Loucy (cell line): ENCODE results near the gene AMN.

Experiments used
- H2AFZ ChIP-seq: fragments of 200-600 bp; sonication (generic); 2 replicates; pipeline ENCODE4 v1.6.0; 2016; ENCODE audit warnings: antibody characterized with exemption, mild to moderate bottlenecking, low read length, moderate library complexity
- H3F3A ChIP-seq: fragments of 200-600 bp; 2 replicates; pipeline ENCODE4 v1.6.0; 2016; ENCODE audit warnings: antibody characterized with exemption, low read depth, mild to moderate bottlenecking
- H3K27me3 ChIP-seq: fragments of 200-600 bp; sonication (generic); 2 replicates; pipeline ENCODE4 v1.6.1; 2014; ENCODE audit warnings: low read length, mild to moderate bottlenecking; ENCODE audit not compliant: insufficient read depth, poor library complexity, severe bottlenecking
- H3K36me3 ChIP-seq: fragments of 200-600 bp; sonication (generic); 2 replicates; pipeline ENCODE4 v1.6.1; 2016; ENCODE audit warnings: low read length; ENCODE audit not compliant: insufficient read depth
- H3K4me1 ChIP-seq: fragments of 200-600 bp; sonication (generic); 2 replicates; pipeline ENCODE4 v1.5.1; 2014; ENCODE audit warnings: low read length, mild to moderate bottlenecking; ENCODE audit not compliant: insufficient read depth, poor library complexity, severe bottlenecking
- H3K4me2 ChIP-seq: fragments of 200-600 bp; sonication (generic); 2 replicates; pipeline ENCODE4 v1.6.0; 2014; ENCODE audit warnings: antibody characterized with exemption, low read length, low read depth, mild to moderate bottlenecking; ENCODE audit not compliant: poor library complexity, severe bottlenecking
- H3K4me3 ChIP-seq: fragments of 200-600 bp; sonication (generic); 2 replicates; pipeline ENCODE4 v1.5.1; 2014; ENCODE audit warnings: low read length, mild to moderate bottlenecking, mixed read lengths; ENCODE audit not compliant: poor library complexity, severe bottlenecking
- H3K79me2 ChIP-seq: fragments of 200-600 bp; sonication (generic); 2 replicates; pipeline ENCODE4 v1.6.1; 2014; ENCODE audit warnings: low read length; ENCODE audit not compliant: insufficient read depth
- H3K9ac ChIP-seq: fragments of 200-600 bp; sonication (generic); 2 replicates; pipeline ENCODE4 v1.6.0; 2014; ENCODE audit warnings: mild to moderate bottlenecking, low read depth, low read length, moderate library complexity; ENCODE audit not compliant: poor library complexity, severe bottlenecking
- H3K9me2 ChIP-seq: fragments of 200-600 bp; sonication (generic); replicated peaks from 2 replicates; pipeline ENCODE4 v1.6.1; 2016; ENCODE audit warnings: low read depth, low read length, mixed read lengths
- H3K9me3 ChIP-seq: fragments of 200-600 bp; sonication (generic); 2 replicates; pipeline ENCODE4 v1.6.1; 2014; ENCODE audit warnings: mild to moderate bottlenecking, antibody characterized with exemption, low read length, low read depth; ENCODE audit not compliant: insufficient read depth
- H4K20me1 ChIP-seq: fragments of 200-600 bp; sonication (generic); 2 replicates; pipeline ENCODE4 v1.6.0; 2014; ENCODE audit warnings: antibody characterized with exemption, low read length, mild to moderate bottlenecking; ENCODE audit not compliant: insufficient read depth, poor library complexity, severe bottlenecking
- CTCF ChIP-seq: fragments of 200-600 bp; sonication (generic); conservative IDR thresholded peaks from 2 replicates; pipeline ENCODE4 v1.5.1; 2014; ENCODE audit warnings: mild to moderate bottlenecking, antibody characterized with exemption, low read length
- EZH2phosphoT487 ChIP-seq: fragments of 200-600 bp; IDR thresholded peaks from 2 replicates; pipeline ENCODE4 v1.6.1; 2018; ENCODE audit warnings: antibody characterized with exemption, mild to moderate bottlenecking, moderate library complexity, borderline replicate concordance

Gene AMN

DNA sequence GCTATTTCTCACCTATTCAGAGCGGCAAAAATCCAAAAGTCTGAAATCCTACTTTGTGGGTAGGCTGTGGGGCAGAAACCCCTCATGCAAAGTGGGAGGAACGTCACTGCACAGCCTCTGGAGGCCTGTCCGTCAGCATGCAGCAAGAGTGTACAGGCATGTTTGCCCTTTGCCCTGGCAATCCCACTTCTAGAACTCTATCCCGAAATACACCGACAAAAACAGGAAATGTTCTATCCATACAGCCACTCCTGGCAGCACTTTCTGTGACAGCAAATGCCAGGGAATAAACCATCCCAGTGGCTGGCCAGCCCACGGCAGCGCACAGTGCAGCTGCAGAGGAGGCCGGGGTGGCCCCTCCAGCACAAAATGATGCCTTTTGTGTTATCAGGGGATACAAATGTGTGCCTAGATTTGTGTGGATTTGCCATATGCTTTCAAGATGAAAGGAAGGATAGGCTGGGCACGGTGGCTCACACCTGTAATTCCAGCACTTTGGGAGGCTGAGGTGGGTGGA, 39.7 kb downstream of the AMN start:
- Histone ChIP-seq H3K9ac (no peak overlapping the region), H3K4me1 (no peaks in the 10 kb centered on the region), H3K9me3 (no peaks in the 10 kb centered on the region), H3K4me3 (no peak overlapping the region), H3K79me2 (no peaks in the 10 kb centered on the region), H3K9me2 (no peaks in the 10 kb centered on the region), H3F3A (no peaks in the 10 kb centered on the region), H3K27me3 (no peaks in the 10 kb centered on the region), H3K36me3 (no peaks in the 10 kb centered on the region), H2AFZ (no peak overlapping the region), H3K4me2 (no peak overlapping the region), H4K20me1 (no peaks in the 10 kb centered on the region)
- TF ChIP-seq EZH2phosphoT487 (no peak), CTCF (no peak)

GRCh38 chr14:102964152-102964730, 41.8 kb downstream of the AMN start:
- no peaks in the 10 kb centered on the region for H4K20me1 ChIP-seq
- H2AFZ ChIP-seq = no peak overlapping the region
- H3K9me2 ChIP-seq = no peaks in the 10 kb centered on the region
- no peaks in the 10 kb centered on the region for H3F3A ChIP-seq
- H3K4me3 ChIP-seq = no peak overlapping the region
- no peaks in the 10 kb centered on the region for H3K4me1 ChIP-seq
- TF ChIP-seq CTCF = no peak
- no peak for TF ChIP-seq EZH2phosphoT487
- no peaks in the 10 kb centered on the region for H3K79me2 ChIP-seq
- H3K9me3 ChIP-seq = no peaks in the 10 kb centered on the region
- no peak overlapping the region for H3K4me2 ChIP-seq
- no peak overlapping the region for H3K9ac ChIP-seq
- no peaks in the 10 kb centered on the region for H3K27me3 ChIP-seq
- H3K36me3 ChIP-seq = no peaks in the 10 kb centered on the region

DNA sequence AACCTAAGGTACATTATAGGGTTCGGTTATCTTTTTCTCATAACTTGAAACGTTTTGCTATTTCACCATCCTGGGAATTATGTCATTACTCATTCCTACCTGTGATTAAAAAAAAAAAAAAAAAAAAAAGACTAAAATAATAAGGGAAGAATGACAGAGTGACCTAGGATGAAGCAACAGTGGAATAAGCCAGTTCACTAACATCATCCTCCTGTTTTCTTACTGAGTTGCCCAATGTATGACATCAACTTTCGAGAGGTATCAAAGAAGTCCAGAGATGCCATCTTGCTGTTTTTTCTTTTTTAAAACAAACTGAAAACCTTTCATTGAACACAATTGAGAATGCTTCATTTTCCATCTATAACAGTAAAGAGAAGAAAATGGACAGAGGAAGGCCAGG, 42.8 kb downstream of the AMN start:
- H3K27me3 ChIP-seq = no peaks in the 10 kb centered on the region
- no peaks in the 10 kb centered on the region for H3K9me2 ChIP-seq
- H3K36me3 ChIP-seq = no peaks in the 10 kb centered on the region
- no peak overlapping the region for H3K4me2 ChIP-seq
- no peaks in the 10 kb centered on the region for H4K20me1 ChIP-seq
- no peak for TF ChIP-seq EZH2phosphoT487
- no peak for TF ChIP-seq CTCF
- no peak overlapping the region for H3K9ac ChIP-seq
- no peak overlapping the region for H2AFZ ChIP-seq
- H3K4me3 ChIP-seq = no peak overlapping the region
- no peaks in the 10 kb centered on the region for H3K9me3 ChIP-seq
- H3K4me1 ChIP-seq = no peaks in the 10 kb centered on the region
- H3F3A ChIP-seq = no peaks in the 10 kb centered on the region
- no peaks in the 10 kb centered on the region for H3K79me2 ChIP-seq
